ENCODE results near the gene BNIP1. TPM values are rescaled to one million over a fixed set of nuclear protein-coding genes. Genes with fewer than 3 reads are reported as not detected.
"Not testable (repeated sequence)": the region's sequence is repeated elsewhere in the genome, so short reads cannot be mapped to it uniquely, and the experiment has no call there.

The BNIP1 gene
- total RNA-seq, 4 donors from 2014 or later = 12.0 to 15.9 (median 15.6) TPM

- Histone ChIP-seq H3K36me3 (peaks cover 5 to 34% of the 10 kb centered on the region in 2 donors), H3K27ac (no peak overlapping the region), H3K4me1 (no peaks in the 10 kb centered on the region), H3K4me3 (replicated peaks in 1 of 3) (no peak overlapping the region), H3K9me3 (no peaks in the 10 kb centered on the region), H3K27me3 (no peaks in the 10 kb centered on the region)
- TF ChIP-seq POLR2A (IDR thresholded peaks at IDR 0.05) (no peak), CTCF (IDR thresholded peaks at IDR 0.05) (no peak)
- no peak for DNase-seq
- WGBS, 2 donors = 90 to 93% methylated on average over 7 of the region's 7 CpGs
- intact Hi-C loops (cut with DNase I) = loop anchor here (10.0 kb wide), 1 partner anchor 111 kb away; no protein-coding TSS in a partner anchor
These were observed 9.5 kb downstream of the BNIP1 start for GRCh38 chr5:173153842-173154241.

- H3K4me3 ChIP-seq (replicated peaks in 1 of 3); DNase-seq; H3K27ac ChIP-seq; H3K4me1 ChIP-seq; H3K9me3 ChIP-seq; H3K27me3 ChIP-seq: not testable (repeated sequence)
- 94% methylated on average over 5 of the region's 5 CpGs for WGBS, 2 donors
- intact Hi-C loops (cut with DNase I) = loop anchor here (10.0 kb wide), 1 partner anchor 110 kb away; no protein-coding TSS in a partner anchor
- peaks cover 5 to 34% of the 10 kb centered on the region in 2 donors for H3K36me3 ChIP-seq
These were observed 10.3 kb downstream of the BNIP1 start for GRCh38 chr5:173154619-173155018.

- Histone ChIP-seq H3K4me3 (replicated peaks in 1 of 3) (no peak overlapping the region), H3K27ac (no peak overlapping the region), H3K27me3 (no peaks in the 10 kb centered on the region), H3K36me3 (peaks cover 5 to 44% of the 10 kb centered on the region in 2 donors), H3K4me1 (no peaks in the 10 kb centered on the region), H3K9me3 (no peaks in the 10 kb centered on the region)
- 66 to 84% methylated on average over 2 of the region's 2 CpGs for WGBS, 2 donors
- TF ChIP-seq POLR2A (IDR thresholded peaks at IDR 0.05) (no peak), CTCF (IDR thresholded peaks at IDR 0.05) (no peak)
- DNase-seq = no peak
- intact Hi-C loops (cut with DNase I) = loop anchor here (10.0 kb wide), 1 partner anchor 109 kb away; no protein-coding TSS in a partner anchor
These were observed 11.6 kb downstream of the BNIP1 start for GRCh38 chr5:173155912-173156311.

GRCh38 chr5:173158366-173158765, 14.0 kb downstream of the BNIP1 start:
- 77 to 89% methylated on average over 4 to 8 of the region's 8 CpGs for WGBS, 2 donors
- H3K9me3 ChIP-seq = no peaks in the 10 kb centered on the region
- H3K4me3 ChIP-seq (replicated peaks in 1 of 3) = no peak overlapping the region
- H3K36me3 ChIP-seq = peaks cover 5 to 58% of the 10 kb centered on the region in 2 donors
- no peak overlapping the region for H3K27ac ChIP-seq
- H3K27me3 ChIP-seq = no peaks in the 10 kb centered on the region
- DNase-seq = no peak
- no peak for TF ChIP-seq POLR2A (IDR thresholded peaks at IDR 0.05)
- TF ChIP-seq CTCF (IDR thresholded peaks at IDR 0.05) = no peak
- intact Hi-C loops (cut with DNase I) = loop anchor here (10.0 kb wide), 1 partner anchor 106 kb away; no protein-coding TSS in a partner anchor
- H3K4me1 ChIP-seq = no peaks in the 10 kb centered on the region

- DNase-seq = no peak
- H3K4me1 ChIP-seq = no peaks in the 10 kb centered on the region
- 93 to 97% methylated on average over 3 of the region's 3 CpGs for WGBS, 2 donors
- H3K9me3 ChIP-seq = no peaks in the 10 kb centered on the region
- H3K27me3 ChIP-seq = no peaks in the 10 kb centered on the region
- intact Hi-C loops (cut with DNase I) = loop anchor here (10.0 kb wide), 1 partner anchor 106 kb away; no protein-coding TSS in a partner anchor
- H3K36me3 ChIP-seq = peaks cover 10 to 56% of the 10 kb centered on the region in 2 donors
- no peak overlapping the region for H3K27ac ChIP-seq
- H3K4me3 ChIP-seq (replicated peaks in 1 of 3) = no peak overlapping the region
- TF ChIP-seq POLR2A (IDR thresholded peaks at IDR 0.05) (no peak), CTCF (IDR thresholded peaks at IDR 0.05) (no peak)
These were observed 14.9 kb downstream of the BNIP1 start for GRCh38 chr5:173159256-173159655.
